ENCODE results near the gene SEPTIN1.

The SEPTIN1 gene

GRCh38 chr16:30395155-30395991, 13.0 kb upstream of the SEPTIN1 start, which contains the start of gene ZNF48:
Gene ZNF48, plus strand, starts transcription at chr16:30395420. Its CDS starts 375 bp downstream, at chr16:30395795.
- H2AFZ ChIP-seq (ENCODE audit: low read length): peak within 1 kb of the TSS; percentile 54
- H3K23ac ChIP-seq (ENCODE audit: low read depth, low read length, poor library complexity): peak within 1 kb of the TSS; percentile 88
- H3K27ac ChIP-seq (replicated peaks; ENCODE audit: low read length): peak within 1 kb of the TSS; percentile 100
- peak within 1 kb of the TSS; percentile 96 for H3K9ac ChIP-seq (ENCODE audit: low read depth, low read length, poor library complexity)
- peaks cover 15% of the 10 kb centered on the region for H3K79me1 ChIP-seq (ENCODE audit: low read depth, low read length)
- peak within 1 kb of the TSS; percentile 98 for H3K14ac ChIP-seq (ENCODE audit: low read length)
- H3K4me1 ChIP-seq (ENCODE audit: control insufficient read depth in 2 of 2, insufficient read depth in 1 of 2, low read depth in 1 of 2, low read length in 2 of 2): peaks cover 17 to 23% of the 10 kb centered on the region in 2 donors
- no CpG with 5 or more reads among the region's 103 CpGs for WGBS, 2 donors (ENCODE audit: extremely low coverage in 2 of 2, insufficient read length in 2 of 2, insufficient replicate concordance in 1 of 2)
- peaks cover 18 to 37% of the 10 kb centered on the region in 2 donors for H3K36me3 ChIP-seq (replicated peaks in 1 of 2; ENCODE audit: control insufficient read depth in 2 of 2, insufficient read depth in 2 of 2, low read length in 2 of 2)
- peak within 1 kb of the TSS; percentile 0 for H2BK15ac ChIP-seq (ENCODE audit: low read length)
- H2AK5ac ChIP-seq (ENCODE audit: low read depth, low read length): peak within 1 kb of the TSS; percentile 91
- no peak within 1 kb of the TSS for H4K8ac ChIP-seq (ENCODE audit: low read depth, low read length)
- H3K4ac ChIP-seq (ENCODE audit: low read length): peak within 1 kb of the TSS; percentile 78
- H3K27me3 ChIP-seq (ENCODE audit: control insufficient read depth in 3 of 3, insufficient read depth in 3 of 3, low read depth in 1 of 3, low read length in 3 of 3): no peaks in the 10 kb centered on the region
- H2BK5ac ChIP-seq (ENCODE audit: low read length): peak within 1 kb of the TSS; percentile 43
- peak within 1 kb of the TSS; percentile 97 for H3K18ac ChIP-seq (ENCODE audit: low read length)
- peak; percentile 93 for DNase-seq (ENCODE audit: low spot score)
- peak within 1 kb of the TSS; percentile 70 to 98 for H3K4me3 ChIP-seq (ENCODE audit: low read length in 2 of 2)
- H2BK120ac ChIP-seq (ENCODE audit: low read depth, low read length): peak within 1 kb of the TSS; percentile 52
- no peak within 1 kb of the TSS for H2BK12ac ChIP-seq (ENCODE audit: low read length)
- peak within 1 kb of the TSS; percentile 75 for H4K91ac ChIP-seq (ENCODE audit: low read depth, low read length, poor library complexity)
- H3K9me3 ChIP-seq (replicated peaks in 1 of 2; ENCODE audit: control insufficient read depth in 2 of 2, insufficient read depth in 1 of 2, low read depth in 1 of 2, low read length in 2 of 2): no peaks in the 10 kb centered on the region
- peak within 1 kb of the TSS; percentile 91 for H3K4me2 ChIP-seq (ENCODE audit: insufficient read depth, low read length, poor library complexity, severe bottlenecking)

- no peak overlapping the region for H2BK12ac ChIP-seq (ENCODE audit: low read length)
These were observed 12.3 kb upstream of the SEPTIN1 start for GRCh38 chr16:30394592-30395154.

DNA sequence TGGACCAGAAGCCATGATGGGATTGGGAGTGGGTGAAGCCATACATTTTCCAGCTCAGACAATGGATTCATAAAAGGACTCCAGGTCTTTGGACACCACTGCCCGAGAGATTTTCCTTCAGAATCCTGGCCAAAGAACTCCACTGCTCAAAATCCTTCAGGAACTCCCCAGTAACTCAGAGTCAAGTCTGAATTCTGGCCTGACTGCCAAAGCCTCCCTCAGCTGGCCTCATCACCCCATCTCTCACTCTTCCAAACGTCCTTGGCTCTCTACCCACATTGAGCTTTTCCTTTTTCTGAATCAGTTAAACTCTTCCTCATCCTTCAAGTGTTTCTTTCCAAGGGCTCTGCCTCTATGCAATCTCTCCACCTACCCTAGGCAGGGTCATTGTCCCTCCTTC, 1.2 kb upstream of the SEPTIN1 start:
- Histone ChIP-seq H2BK15ac (ENCODE audit: low read length) (no peak overlapping the region), H3K27ac (replicated peaks; ENCODE audit: low read length) (no peak overlapping the region), H3K9ac (ENCODE audit: low read depth, low read length, poor library complexity) (no peak overlapping the region), H3K27me3 (ENCODE audit: control insufficient read depth in 3 of 3, insufficient read depth in 3 of 3, low read depth in 1 of 3, low read length in 3 of 3) (no peaks in the 10 kb centered on the region), H3K79me1 (ENCODE audit: low read depth, low read length) (peaks cover 4% of the 10 kb centered on the region), H4K91ac (ENCODE audit: low read depth, low read length, poor library complexity) (no peak overlapping the region), H3K36me3 (replicated peaks in 1 of 2; ENCODE audit: control insufficient read depth in 2 of 2, insufficient read depth in 2 of 2, low read length in 2 of 2) (peaks cover 0 to 11% of the 10 kb centered on the region in 2 donors), H2AFZ (ENCODE audit: low read length) (no peak overlapping the region), H3K23ac (ENCODE audit: low read depth, low read length, poor library complexity) (no peak overlapping the region), H2AK5ac (ENCODE audit: low read depth, low read length) (no peak overlapping the region), H3K4me3 (ENCODE audit: low read length in 2 of 2) (no peak overlapping the region), H2BK5ac (ENCODE audit: low read length) (no peak overlapping the region), H3K4ac (ENCODE audit: low read length) (no peak overlapping the region), H3K4me1 (ENCODE audit: control insufficient read depth in 2 of 2, insufficient read depth in 1 of 2, low read depth in 1 of 2, low read length in 2 of 2) (peaks cover 15 to 16% of the 10 kb centered on the region in 2 donors), H3K18ac (ENCODE audit: low read length) (no peak overlapping the region), H3K14ac (ENCODE audit: low read length) (no peak overlapping the region), H3K4me2 (ENCODE audit: insufficient read depth, low read length, poor library complexity, severe bottlenecking) (no peak overlapping the region), H2BK120ac (ENCODE audit: low read depth, low read length) (no peak overlapping the region), H4K8ac (ENCODE audit: low read depth, low read length) (no peak overlapping the region), H3K9me3 (replicated peaks in 1 of 2; ENCODE audit: control insufficient read depth in 2 of 2, insufficient read depth in 1 of 2, low read depth in 1 of 2, low read length in 2 of 2) (no peaks in the 10 kb centered on the region), H2BK12ac (ENCODE audit: low read length) (no peak overlapping the region)
- no CpG with 5 or more reads among the region's 2 CpGs for WGBS, 2 donors (ENCODE audit: extremely low coverage in 2 of 2, insufficient read length in 2 of 2, insufficient replicate concordance in 1 of 2)
- DNase-seq (ENCODE audit: low spot score): no peak

More at GRCh38 chr16:30394592-30395154, 12.3 kb upstream of the SEPTIN1 start:
- Histone ChIP-seq H3K4me1 (ENCODE audit: control insufficient read depth in 2 of 2, insufficient read depth in 1 of 2, low read depth in 1 of 2, low read length in 2 of 2) (peaks cover 15 to 21% of the 10 kb centered on the region in 2 donors), H2AFZ (ENCODE audit: low read length) (peak overlapping the region; percentile 54), H3K4me2 (ENCODE audit: insufficient read depth, low read length, poor library complexity, severe bottlenecking) (peak overlapping the region; percentile 91), H3K4ac (ENCODE audit: low read length) (no peak overlapping the region), H3K9ac (ENCODE audit: low read depth, low read length, poor library complexity) (peak overlapping the region; percentile 65), H2BK15ac (ENCODE audit: low read length) (peak overlapping the region; percentile 0), H4K91ac (ENCODE audit: low read depth, low read length, poor library complexity) (no peak overlapping the region), H2BK120ac (ENCODE audit: low read depth, low read length) (no peak overlapping the region), H3K14ac (ENCODE audit: low read length) (peak overlapping the region; percentile 14), H3K4me3 (ENCODE audit: low read length in 2 of 2) (peak overlapping the region; percentile 70 to 98), H2AK5ac (ENCODE audit: low read depth, low read length) (no peak overlapping the region), H3K36me3 (replicated peaks in 1 of 2; ENCODE audit: control insufficient read depth in 2 of 2, insufficient read depth in 2 of 2, low read length in 2 of 2) (peaks cover 17 to 37% of the 10 kb centered on the region in 2 donors), H4K8ac (ENCODE audit: low read depth, low read length) (no peak overlapping the region), H3K23ac (ENCODE audit: low read depth, low read length, poor library complexity) (peak overlapping the region; percentile 88), H2BK5ac (ENCODE audit: low read length) (peak overlapping the region; percentile 43), H3K9me3 (replicated peaks in 1 of 2; ENCODE audit: control insufficient read depth in 2 of 2, insufficient read depth in 1 of 2, low read depth in 1 of 2, low read length in 2 of 2) (no peaks in the 10 kb centered on the region), H3K18ac (ENCODE audit: low read length) (peak overlapping the region; percentile 93), H3K27ac (replicated peaks; ENCODE audit: low read length) (peak overlapping the region; percentile 100), H3K27me3 (ENCODE audit: control insufficient read depth in 3 of 3, insufficient read depth in 3 of 3, low read depth in 1 of 3, low read length in 3 of 3) (no peaks in the 10 kb centered on the region), H3K79me1 (ENCODE audit: low read depth, low read length) (peaks cover 15% of the 10 kb centered on the region)
- WGBS, 2 donors (ENCODE audit: extremely low coverage in 2 of 2, insufficient read length in 2 of 2, insufficient replicate concordance in 1 of 2): no CpG with 5 or more reads among the region's 31 CpGs
- DNase-seq (ENCODE audit: low spot score): peak; percentile 68
